HepG2 (cell line): ENCODE results near the gene TBC1D20. TPM values are rescaled to one million over a fixed set of nuclear protein-coding genes. Genes with fewer than 3 reads are reported as not detected.

ENCODE experiments used
- ARNTL ChIP-seq: sonication (generic); formaldehyde crosslinking; IDR thresholded peaks from 2 replicates; pipeline ENCODE4 v1.4.0; 2020; ENCODE audit warnings: mild to moderate bottlenecking, missing genetic modification reagents
- CBX1 ChIP-seq: IDR thresholded peaks from one replicate; pipeline ENCODE4 v1.6.1; 2016; ENCODE audit warnings: antibody characterized with exemption, low read depth
- CC2D1A ChIP-seq: sonication (generic); formaldehyde crosslinking; IDR thresholded peaks from 2 replicates; pipeline ENCODE4 v1.8.1; 2023; ENCODE audit warnings: mild to moderate bottlenecking, missing genetic modification reagents
- HIC2 ChIP-seq: sonication (generic); formaldehyde crosslinking; IDR thresholded peaks from 2 replicates; pipeline ENCODE4 v1.9.0; 2022; ENCODE audit warnings: low read depth, missing genetic modification reagents
- RBM22 ChIP-seq: fragments of 200-400 bp; formaldehyde crosslinking; optimal IDR thresholded peaks from 2 replicates; pipeline ENCODE3; 2017; ENCODE audit warnings: mild to moderate bottlenecking, low read length, moderate library complexity
- TBX3 ChIP-seq: fragments of 450-650 bp; IDR thresholded peaks from 2 replicates; pipeline ENCODE4 v1.6.1; 2017; ENCODE audit warnings: antibody characterized with exemption, mild to moderate bottlenecking, inconsistent platforms, borderline replicate concordance
- UBTF ChIP-seq: sonication (generic); formaldehyde crosslinking; IDR thresholded peaks from 2 replicates; pipeline ENCODE4 v1.4.0; 2020; ENCODE audit warnings: mild to moderate bottlenecking, missing genetic modification reagents
- WIZ ChIP-seq: sonication (generic); formaldehyde crosslinking; IDR thresholded peaks from 2 replicates; pipeline ENCODE4 v1.5.1; 2020; ENCODE audit warnings: mild to moderate bottlenecking, missing genetic modification reagents
- XRCC5 ChIP-seq: fragments of 200-400 bp; formaldehyde crosslinking; optimal IDR thresholded peaks from 2 replicates; pipeline ENCODE3; 2017; ENCODE audit warnings: mild to moderate bottlenecking, low read length
- ZNF124 ChIP-seq: sonication (generic); formaldehyde crosslinking; IDR thresholded peaks from 2 replicates; pipeline ENCODE4 v1.4.0; 2020; ENCODE audit warnings: missing genetic modification reagents
- ZNF251 ChIP-seq: sonication (generic); formaldehyde crosslinking; IDR thresholded peaks from 2 replicates; pipeline ENCODE4 v1.9.0; 2021; ENCODE audit warnings: mild to moderate bottlenecking, missing genetic modification reagents
- ZNF354B ChIP-seq: sonication (generic); formaldehyde crosslinking; IDR thresholded peaks from 2 replicates; pipeline ENCODE4 v1.8.0; 2022; ENCODE audit warnings: mild to moderate bottlenecking, missing genetic modification reagents
- ZNF501 ChIP-seq: sonication (generic); formaldehyde crosslinking; IDR thresholded peaks from 2 replicates; pipeline ENCODE4 v1.5.1; 2020; ENCODE audit warnings: mild to moderate bottlenecking, moderate library complexity, missing genetic modification reagents
- ZNF598 ChIP-seq: sonication (generic); formaldehyde crosslinking; IDR thresholded peaks from 2 replicates; pipeline ENCODE4 v1.5.1; 2020; ENCODE audit warnings: mild to moderate bottlenecking, missing genetic modification reagents, borderline replicate concordance
- ZNF773 ChIP-seq: sonication (generic); formaldehyde crosslinking; IDR thresholded peaks from 2 replicates; pipeline ENCODE4 v1.4.0; 2020; ENCODE audit warnings: missing genetic modification reagents, borderline replicate concordance
- ZSCAN21 ChIP-seq: sonication (generic); formaldehyde crosslinking; IDR thresholded peaks from 2 replicates; pipeline ENCODE4 v1.8.0; 2022; ENCODE audit warnings: mild to moderate bottlenecking, missing genetic modification reagents, moderate library complexity, borderline replicate concordance
- ZZZ3 ChIP-seq: sonication (generic); formaldehyde crosslinking; IDR thresholded peaks from 2 replicates; pipeline ENCODE4 v1.4.0; 2020; ENCODE audit warnings: missing genetic modification reagents, mild to moderate bottlenecking, borderline replicate concordance
- polyA plus RNA-seq, 8 experiments: library from polyadenylated mRNA; depleted of rRNA in 3 of 8; stranded (reverse) in 7 of 8; unstranded in 1 of 8; fragments of >200 nt; fragmentation: Illumina TruSeq in 4 of 8; extraction: Trizol in 4 of 8; gene quantifications; 2 replicates each; pipeline versions ENCODE4 v1.2.1 to v1.2.3, GENCODE V29; 2011 to 2016; ENCODE audit warnings: low read depth in 4 of 8, missing spikeins in 1 of 8, mixed read lengths in 1 of 8; ENCODE audit not compliant: insufficient read depth in 1 of 8
- total RNA-seq, 5 experiments: library from RNA; depleted of rRNA; stranded (reverse); fragments of >200 nt; fragmentation: Illumina TruSeq; extraction: Trizol; gene quantifications; 2 replicates each; pipeline ENCODE4 v1.2.3, GENCODE V29; 2016; ENCODE audit warnings: low read depth in 1 of 5
- TF ChIP-seq, protein P1 (sequence below): sonication (generic); formaldehyde crosslinking; IDR thresholded peaks from 2 replicates; pipeline ENCODE4 v1.5.1; 2020; ENCODE audit warnings: missing genetic modification reagents, mild to moderate bottlenecking, borderline replicate concordance
- TF ChIP-seq, protein P2 (sequence below): sonication (generic); formaldehyde crosslinking; IDR thresholded peaks from 2 replicates; pipeline ENCODE4 v1.4.0; 2020; ENCODE audit warnings: missing genetic modification reagents, borderline replicate concordance
- TF ChIP-seq, protein P3 (sequence below): sonication (generic); formaldehyde crosslinking; IDR thresholded peaks from 2 replicates; pipeline ENCODE4 v1.4.0; 2020; ENCODE audit warnings: missing genetic modification reagents

TBC1D20 gene
- total and polyA plus RNA-seq, 2 of the 13 experiments (the other 11 are each of a cell fraction or from before 2014, with no cell fraction given): 36.6 to 47.1 TPM

DNA sequence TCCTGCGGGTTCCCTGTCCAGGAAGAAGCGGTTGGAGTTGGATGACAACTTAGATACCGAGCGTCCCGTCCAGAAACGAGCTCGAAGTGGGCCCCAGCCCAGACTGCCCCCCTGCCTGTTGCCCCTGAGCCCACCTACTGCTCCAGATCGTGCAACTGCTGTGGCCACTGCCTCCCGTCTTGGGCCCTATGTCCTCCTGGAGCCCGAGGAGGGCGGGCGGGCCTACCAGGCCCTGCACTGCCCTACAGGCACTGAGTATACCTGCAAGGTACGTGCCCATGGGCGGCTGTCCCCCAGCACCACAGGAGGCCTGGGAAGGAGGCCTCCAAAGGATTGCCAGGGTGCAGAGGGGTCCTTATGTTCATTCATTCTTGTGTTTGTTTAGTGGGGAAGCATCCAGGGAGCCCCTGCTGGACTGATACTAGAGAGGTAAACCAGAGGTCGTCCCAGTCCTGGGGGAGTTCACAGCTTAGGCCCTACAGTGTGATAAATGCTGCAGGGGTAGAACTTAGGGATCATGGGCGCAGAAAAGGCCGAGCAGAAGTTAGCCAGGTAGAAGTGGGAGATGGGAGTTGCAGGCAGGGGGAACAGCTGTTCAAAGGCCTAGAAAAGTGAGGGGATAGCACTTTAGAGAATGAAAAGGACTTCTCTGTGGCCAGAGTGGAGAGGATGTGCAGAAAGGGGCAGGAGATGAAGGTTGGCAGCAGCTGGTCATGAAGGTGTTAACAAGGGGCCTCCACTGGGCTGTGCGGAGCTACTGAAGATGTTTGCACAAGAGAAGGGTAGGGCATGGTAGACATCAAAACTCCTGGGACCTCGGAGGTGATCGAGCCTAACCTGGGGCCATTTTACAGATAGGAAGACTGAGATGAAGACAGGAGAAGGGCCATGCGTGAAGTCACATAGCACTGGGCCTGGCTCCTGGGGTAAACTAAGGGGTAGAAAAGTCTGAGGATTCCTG lies 74.0 kb downstream of the TBC1D20 start (continued):
- TF ChIP-seq HIC2 (CRISPR knock-in tag) (no peak), XRCC5 (no peak), CBX1 (no peak), ZZZ3 (CRISPR knock-in tag) (no peak), CC2D1A (CRISPR knock-in tag) (no peak), ZSCAN21 (CRISPR knock-in tag) (no peak), TBX3 (no peak), ZNF501 (CRISPR knock-in tag) (no peak), ZNF251 (CRISPR knock-in tag) (no peak), WIZ (no peak), UBTF (CRISPR knock-in tag) (peak; percentile 11; the same call in 1 of the 2 replicates), ZNF354B (no peak; the same call in 1 of the 2 replicates), RBM22 (peak; percentile 10), ARNTL (no peak), ZNF773 (CRISPR knock-in tag) (no peak), ZNF124 (CRISPR knock-in tag) (no peak), ZNF598 (0 out of 2 replicates have a peak, but pooled peaks have one; percentile 5)
- TF ChIP-seq, protein P1, sequence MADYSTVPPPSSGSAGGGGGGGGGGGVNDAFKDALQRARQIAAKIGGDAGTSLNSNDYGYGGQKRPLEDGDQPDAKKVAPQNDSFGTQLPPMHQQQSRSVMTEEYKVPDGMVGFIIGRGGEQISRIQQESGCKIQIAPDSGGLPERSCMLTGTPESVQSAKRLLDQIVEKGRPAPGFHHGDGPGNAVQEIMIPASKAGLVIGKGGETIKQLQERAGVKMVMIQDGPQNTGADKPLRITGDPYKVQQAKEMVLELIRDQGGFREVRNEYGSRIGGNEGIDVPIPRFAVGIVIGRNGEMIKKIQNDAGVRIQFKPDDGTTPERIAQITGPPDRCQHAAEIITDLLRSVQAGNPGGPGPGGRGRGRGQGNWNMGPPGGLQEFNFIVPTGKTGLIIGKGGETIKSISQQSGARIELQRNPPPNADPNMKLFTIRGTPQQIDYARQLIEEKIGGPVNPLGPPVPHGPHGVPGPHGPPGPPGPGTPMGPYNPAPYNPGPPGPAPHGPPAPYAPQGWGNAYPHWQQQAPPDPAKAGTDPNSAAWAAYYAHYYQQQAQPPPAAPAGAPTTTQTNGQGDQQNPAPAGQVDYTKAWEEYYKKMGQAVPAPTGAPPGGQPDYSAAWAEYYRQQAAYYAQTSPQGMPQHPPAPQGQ (CRISPR knock-in tag): no peak
- TF ChIP-seq, protein P2, sequence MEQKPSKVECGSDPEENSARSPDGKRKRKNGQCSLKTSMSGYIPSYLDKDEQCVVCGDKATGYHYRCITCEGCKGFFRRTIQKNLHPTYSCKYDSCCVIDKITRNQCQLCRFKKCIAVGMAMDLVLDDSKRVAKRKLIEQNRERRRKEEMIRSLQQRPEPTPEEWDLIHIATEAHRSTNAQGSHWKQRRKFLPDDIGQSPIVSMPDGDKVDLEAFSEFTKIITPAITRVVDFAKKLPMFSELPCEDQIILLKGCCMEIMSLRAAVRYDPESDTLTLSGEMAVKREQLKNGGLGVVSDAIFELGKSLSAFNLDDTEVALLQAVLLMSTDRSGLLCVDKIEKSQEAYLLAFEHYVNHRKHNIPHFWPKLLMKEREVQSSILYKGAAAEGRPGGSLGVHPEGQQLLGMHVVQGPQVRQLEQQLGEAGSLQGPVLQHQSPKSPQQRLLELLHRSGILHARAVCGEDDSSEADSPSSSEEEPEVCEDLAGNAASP (CRISPR knock-in tag): no peak
- TF ChIP-seq, protein P3, sequence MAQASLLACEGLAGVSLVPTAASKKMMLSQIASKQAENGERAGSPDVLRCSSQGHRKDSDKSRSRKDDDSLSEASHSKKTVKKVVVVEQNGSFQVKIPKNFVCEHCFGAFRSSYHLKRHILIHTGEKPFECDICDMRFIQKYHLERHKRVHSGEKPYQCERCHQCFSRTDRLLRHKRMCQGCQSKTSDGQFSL (CRISPR knock-in tag): no peak
